Right ventricle myocardium superior (tissue), 1 donor: Measurements from ENCODE around the gene SEMA5B. TPM values are rescaled to one million over a fixed set of nuclear protein-coding genes. Genes with fewer than 3 reads are reported as not detected.

Source experiments
- ATAC-seq: fragments of 200-7000 bp; cut with Tn5 transposase; one replicate; pipeline ENCODE4 v1.9.1; 2020; ENCODE audit warnings: mild to moderate bottlenecking; ENCODE audit not compliant: poor library complexity
- DNase-seq: peaks from one replicate; pipeline ENCODE4 v3.0.0-alpha.2; 2020
- intact Hi-C: fragments of 100-400 bp; cut with DNase I; formaldehyde crosslinking; loops from one replicate; pipeline ENCODE4 v1.11.2; 2022
- total RNA-seq: library from RNA; stranded (reverse); fragmentation: NEBNext Ultra II Directional; extraction: Animal tissue kit (Norgen Biotek cat#: 25700); gene quantifications from one replicate; pipeline ENCODE4 v1.2.1, GENCODE V29; 2021
- donor health status: DM: no; HTN: yes; CAD: no; lungs with severe emphysema.

Gene SEMA5B
- total RNA-seq, 1 donor from 2014 or later: 2.1 TPM

DNA sequence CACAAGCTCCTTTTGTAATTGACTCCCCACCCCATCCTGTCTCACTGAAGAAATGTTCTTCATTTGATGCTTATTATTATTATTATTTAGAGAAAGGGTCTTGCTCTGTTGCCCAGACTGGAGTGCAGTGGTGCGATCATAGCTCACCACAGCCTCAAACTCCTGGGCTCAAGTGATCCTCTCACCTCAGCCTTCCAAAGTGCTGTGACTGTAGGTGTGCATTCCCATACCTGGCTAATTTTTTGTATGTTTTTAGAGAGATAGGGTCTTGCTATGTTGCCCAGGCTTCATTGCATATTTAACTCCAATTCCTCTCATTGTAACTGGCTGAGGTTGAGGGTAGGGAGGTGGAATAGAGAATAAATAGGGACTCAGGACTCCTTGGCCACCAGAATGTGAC, 22.3 kb downstream of the SEMA5B start:
- DNase-seq: no peak
- intact Hi-C loops: no loop called here

GRCh38 chr3:123004201-123004918, 23.2 kb downstream of the SEMA5B start:
- intact Hi-C loops: no loop called here
- ATAC-seq (no peak), DNase-seq (no peak)

More for the DNA sequence above, 22.3 kb downstream of the SEMA5B start:
- no peak for ATAC-seq

GRCh38 chr3:123002749-123003497, 24.6 kb downstream of the SEMA5B start:
- DNase-seq (no peak), ATAC-seq (no peak)
- intact Hi-C loops: no loop called here

GRCh38 chr3:123002100-123002748, 25.3 kb downstream of the SEMA5B start:
- DNase-seq: no peak
- intact Hi-C loops: no loop called here
- no peak for ATAC-seq

- intact Hi-C loops: no loop called here
- DNase-seq (no peak), ATAC-seq (no peak)
Measured at GRCh38 chr3:122998856-122999255, 28.7 kb downstream of the SEMA5B start.

- ATAC-seq: no peak
- intact Hi-C loops: no loop called here
Measured at GRCh38 chr3:122998206-122998605, 29.4 kb downstream of the SEMA5B start.

GRCh38 chr3:122996038-122996580, 31.5 kb downstream of the SEMA5B start:
- intact Hi-C loops: no loop called here
- peak; percentile 40 for ATAC-seq
- no peak for DNase-seq

More at GRCh38 chr3:122998206-122998605, 29.4 kb downstream of the SEMA5B start:
- no peak for DNase-seq

DNA sequence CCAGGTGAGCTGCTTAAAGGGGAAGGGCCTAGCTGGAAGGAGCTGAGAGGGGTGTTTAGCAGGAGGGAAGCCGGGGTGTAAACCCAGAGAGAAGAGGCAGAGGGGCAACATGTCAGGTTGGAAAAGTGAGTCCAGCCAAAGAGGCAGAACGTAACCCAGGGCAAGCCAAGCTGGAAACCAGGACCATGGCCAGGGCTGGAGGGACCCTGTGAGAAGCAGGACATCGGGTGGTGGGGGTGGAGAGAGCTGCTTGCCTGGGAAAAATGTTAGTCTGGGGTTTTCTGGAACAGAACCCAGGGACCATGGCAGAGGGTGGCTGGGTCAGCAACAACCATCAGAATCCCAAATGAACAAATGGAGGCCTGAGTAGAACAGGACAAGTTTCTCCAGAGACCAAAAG, 32.6 kb downstream of the SEMA5B start:
- DNase-seq (no peak), ATAC-seq (no peak)
- intact Hi-C loops: no loop called here

GRCh38 chr3:122993124-122993978, 34.2 kb downstream of the SEMA5B start:
- ATAC-seq (peak; percentile 18), DNase-seq (no peak)
- intact Hi-C loops: no loop called here

GRCh38 chr3:122992676-122993075, 34.9 kb downstream of the SEMA5B start:
- DNase-seq (no peak), ATAC-seq (no peak)
- intact Hi-C loops: no loop called here

DNA sequence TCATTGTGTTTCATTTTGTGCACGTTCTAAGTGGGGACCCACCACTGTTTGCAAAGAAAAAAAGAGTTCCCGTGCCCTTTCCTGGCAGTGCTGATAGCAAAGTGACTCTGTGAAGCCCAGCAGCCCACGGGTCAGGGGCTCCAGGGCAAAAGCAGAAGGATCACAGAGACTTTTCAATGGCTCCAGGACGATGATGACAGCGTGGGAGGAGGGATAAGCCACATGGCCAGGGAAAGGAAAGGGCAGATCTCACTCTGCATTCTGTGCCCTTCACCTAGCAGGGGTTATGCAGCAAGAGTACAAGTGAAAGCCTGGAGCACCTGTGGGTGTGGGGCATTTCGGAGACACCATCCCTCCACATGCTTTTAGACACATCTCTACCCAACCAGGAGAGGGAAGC, 35.4 kb downstream of the SEMA5B start:
- DNase-seq (no peak), ATAC-seq (no peak)
- intact Hi-C loops: no loop called here

DNA sequence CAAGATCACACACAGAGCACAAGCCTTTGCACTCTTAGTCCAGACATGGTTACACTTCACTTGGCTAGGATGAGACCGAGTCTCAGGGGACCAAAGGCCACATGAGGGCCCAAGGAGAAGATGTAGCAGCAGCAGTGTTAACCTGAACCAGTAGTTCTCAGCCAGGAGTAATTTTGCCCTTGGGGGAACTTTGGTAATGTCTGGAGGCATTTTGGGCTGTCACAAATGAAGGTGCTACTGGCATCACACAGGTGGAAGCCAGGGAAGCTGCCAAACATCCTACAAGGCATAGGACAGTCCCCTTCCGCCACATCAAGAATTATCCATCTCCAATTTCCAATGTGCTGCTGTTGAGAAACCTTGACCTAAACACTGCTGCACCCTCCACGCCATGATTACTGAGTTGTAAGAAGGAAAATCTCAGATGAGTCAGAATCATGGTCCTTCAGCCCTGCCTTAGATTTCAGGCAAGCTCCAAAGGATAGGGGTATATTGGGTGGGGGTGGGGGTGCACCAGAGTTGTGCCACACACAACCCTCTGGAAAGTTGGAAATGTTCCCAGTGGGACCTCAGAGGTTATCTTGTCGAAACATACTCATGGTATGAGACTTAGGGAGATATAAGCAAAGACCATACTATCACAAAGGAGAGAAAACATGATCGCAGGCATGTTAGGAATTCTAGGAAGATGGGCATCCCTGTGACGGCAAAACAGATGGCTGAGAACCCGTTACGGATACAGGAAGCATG, 36.2 kb downstream of the SEMA5B start:
- intact Hi-C loops: no loop called here
- DNase-seq (no peak), ATAC-seq (no peak)

DNA sequence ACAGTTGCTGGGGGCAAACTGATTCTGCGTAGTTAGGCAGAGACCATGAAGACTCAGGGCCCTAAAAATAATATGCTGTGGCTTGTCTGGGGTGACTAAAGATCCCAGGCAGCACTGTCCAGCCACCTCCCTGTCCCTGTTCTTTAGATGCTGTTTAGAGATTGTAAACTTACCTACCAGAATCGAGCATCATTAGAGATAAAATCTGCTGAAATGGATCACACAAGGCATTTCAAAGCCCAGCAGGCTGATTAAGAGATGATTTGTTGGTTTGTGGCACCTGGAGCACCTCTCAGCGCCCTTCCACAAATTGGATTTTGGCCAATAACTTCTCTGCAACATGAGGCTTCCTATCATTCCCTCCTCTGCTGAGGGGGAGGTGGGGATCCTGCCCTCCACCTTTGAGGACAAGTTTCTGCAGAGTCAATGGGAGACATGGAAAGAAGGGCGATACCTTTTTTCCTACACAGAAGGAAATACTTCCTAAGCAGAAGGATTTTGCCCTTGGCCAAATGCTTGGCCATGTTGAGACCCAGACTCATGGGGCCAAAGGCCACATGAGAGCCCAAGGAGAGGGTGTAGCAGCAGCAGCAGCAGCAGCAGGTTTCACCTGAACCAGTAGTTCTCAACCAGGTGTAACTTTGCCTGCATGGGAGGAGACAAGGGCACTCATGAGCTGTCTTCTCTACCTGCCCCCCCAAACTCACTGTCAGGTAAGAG, 37.5 kb downstream of the SEMA5B start:
- DNase-seq (no peak), ATAC-seq (no peak)

GRCh38 chr3:122988508-122988907, 39.1 kb downstream of the SEMA5B start:
- intact Hi-C loops: no loop called here
- peak; percentile 62 for ATAC-seq
- DNase-seq: no peak

More for the DNA sequence above, 37.5 kb downstream of the SEMA5B start:
- intact Hi-C loops: no loop called here

DNA sequence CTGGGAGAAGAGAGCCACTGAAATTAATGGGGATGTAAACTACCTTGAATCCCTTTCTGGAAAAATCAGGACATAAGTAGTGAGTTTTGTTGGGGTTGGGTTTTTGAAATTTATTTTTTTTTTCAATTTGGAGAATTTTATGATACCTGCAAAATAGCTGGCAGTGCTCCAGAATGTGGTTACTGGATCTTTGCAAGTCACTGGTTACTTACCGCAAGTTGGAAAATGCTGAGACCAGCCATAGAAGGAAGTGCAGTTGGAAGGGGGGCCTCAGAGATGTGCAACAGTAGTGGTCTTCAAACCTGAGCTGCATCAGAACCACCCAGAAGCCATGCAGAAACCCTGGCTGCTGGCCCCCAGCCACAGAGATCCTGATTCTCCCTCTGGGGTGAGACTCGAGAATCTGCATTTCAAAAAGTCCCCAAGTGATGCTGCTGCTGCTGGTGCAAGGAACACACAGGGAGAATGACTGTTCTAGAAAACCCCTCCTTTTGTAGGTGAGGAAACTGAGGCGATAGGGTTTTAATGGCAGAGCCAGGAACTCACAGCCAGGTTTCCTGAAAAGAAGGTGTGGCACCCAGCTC, 39.7 kb downstream of the SEMA5B start:
- ATAC-seq (no peak), DNase-seq (no peak)
- intact Hi-C loops: no loop called here

DNA sequence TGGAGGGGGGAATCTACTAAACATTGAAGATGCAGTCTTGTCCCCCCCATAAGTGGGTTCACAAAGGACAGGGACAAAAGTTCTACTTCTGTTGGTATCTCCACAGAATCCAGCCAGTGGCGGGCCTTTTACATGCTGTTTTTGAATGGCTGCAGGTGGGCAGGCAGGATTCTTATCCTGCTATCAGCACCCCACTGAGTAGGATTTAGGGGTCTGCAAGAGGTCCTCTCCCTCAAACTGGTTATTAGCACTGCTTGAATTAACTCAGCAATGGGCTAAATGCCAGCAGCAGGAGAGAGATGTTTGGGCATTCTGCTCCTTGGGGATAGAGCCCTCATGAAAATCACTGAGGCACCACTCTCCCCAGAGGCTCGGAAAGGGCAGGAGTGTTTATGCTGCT, 40.3 kb downstream of the SEMA5B start:
- no peak for DNase-seq
- ATAC-seq: no peak
- intact Hi-C loops: no loop called here

GRCh38 chr3:122986693-122987179, 40.8 kb downstream of the SEMA5B start:
- no peak for ATAC-seq
- intact Hi-C loops: no loop called here
- DNase-seq: no peak
